Panc1 (cell line): Measurements from ENCODE around the gene SLC35F5. TPM values are rescaled to one million over a fixed set of nuclear protein-coding genes. Genes with fewer than 3 reads are reported as not detected.
A peak's percentile ranks its signal among the peaks of the same experiment; 100 is the strongest.

Experiments
- ATAC-seq: fragments of 200-7000 bp; cut with Tn5 transposase; 2 replicates; pipeline ENCODE4 v1.9.1; 2020; ENCODE audit warnings: mild to moderate bottlenecking, moderate library complexity
- BruUV-seq: library from RNA; stranded (reverse); fragments of 400-500 nt; replicated peaks from 2 replicates; lab custom pipeline; 2021; lab: Mats Ljungman, UMichigan
- CTCF ChIA-PET: fragments of 300-600 bp; sonication (Branson Sonifier 250); formaldehyde crosslinking; loops from one replicate; lab custom pipeline; 2022; ENCODE audit warnings: antibody characterized with exemption; lab: Charles Lee
- POLR2A ChIA-PET: fragments of 300-600 bp; sonication (Branson Sonifier 250); formaldehyde crosslinking; loops from one replicate; lab custom pipeline; 2022; ENCODE audit warnings: antibody characterized with exemption; lab: Charles Lee
- DNase-seq: peaks from one replicate; pipeline ENCODE4 v3.0.0-alpha.2; 2010; ENCODE audit warnings: low read depth, low spot score
- H3K27ac ChIP-seq: 2 replicates; pipeline ENCODE4 v1.5.1; 2011; ENCODE audit warnings: mild to moderate bottlenecking, low read length, inconsistent platforms
- H3K27me3 ChIP-seq: fragments of 200-500 bp; sonication (Bioruptor generic); 2 replicates; pipeline ENCODE4 v1.6.0; 2014; ENCODE audit warnings: low read length, inconsistent platforms; ENCODE audit not compliant: control insufficient read depth, insufficient read depth
- H3K36me3 ChIP-seq: fragments of 200-500 bp; sonication (Bioruptor generic); 2 replicates; pipeline ENCODE4 v1.5.1; 2014; ENCODE audit warnings: inconsistent platforms, mild to moderate bottlenecking, low read length, moderate library complexity; ENCODE audit not compliant: control insufficient read depth, insufficient read depth
- H3K4me1 ChIP-seq: 2 replicates; pipeline ENCODE4 v1.5.1; 2011; ENCODE audit warnings: inconsistent platforms, mild to moderate bottlenecking, low read length, moderate library complexity; ENCODE audit not compliant: control insufficient read depth, insufficient read depth
- H3K4me3 ChIP-seq, 2 experiments: 2 replicates each; pipeline ENCODE4 v1.5.1; 2011 to 2012; ENCODE audit warnings: low read depth in 2 of 2, low read length in 2 of 2, mild to moderate bottlenecking in 2 of 2, inconsistent platforms in 1 of 2, moderate library complexity in 1 of 2
- H3K9me3 ChIP-seq: fragments of 200-500 bp; sonication (Bioruptor generic); 2 replicates; pipeline ENCODE4 v1.5.1; 2014; ENCODE audit warnings: low read depth, mild to moderate bottlenecking, inconsistent platforms, low read length, moderate library complexity; ENCODE audit not compliant: control insufficient read depth, insufficient read depth
- CTCF ChIP-seq: fragments of 450-650 bp; IDR thresholded peaks from 2 replicates; pipeline ENCODE4 v1.5.1; 2017; ENCODE audit warnings: mild to moderate bottlenecking
- POLR2AphosphoS5 ChIP-seq: IDR thresholded peaks from 2 replicates; pipeline ENCODE4 v1.6.1; 2012; ENCODE audit warnings: mild to moderate bottlenecking, low read depth, low read length, moderate library complexity
- REST ChIP-seq, 2 experiments: IDR thresholded peaks; 2 replicates each; pipeline ENCODE4 v1.6.1; 2011 to 2012; ENCODE audit warnings: low read depth in 2 of 2, control low read depth in 1 of 2, low read length in 1 of 2, mild to moderate bottlenecking in 1 of 2, moderate library complexity in 1 of 2; ENCODE audit not compliant: insufficient read depth in 1 of 2
- SIN3A ChIP-seq: IDR thresholded peaks from 2 replicates; pipeline ENCODE4 v1.6.1; 2012; ENCODE audit warnings: low read depth, mild to moderate bottlenecking, low read length, moderate library complexity, borderline replicate concordance; ENCODE audit not compliant: insufficient read depth
- TCF7L2 ChIP-seq: IDR thresholded peaks from 2 replicates; pipeline ENCODE4 v1.6.1; 2011; ENCODE audit warnings: mild to moderate bottlenecking, low read depth, low read length, inconsistent platforms
- in situ Hi-C: cut with HindIII; loops from 2 replicates; pipeline ENCODE4 v1.10.0; 2016; ENCODE audit warnings: low sequenced_read_pairs, low pct_unique_long_range_greater_than_20kb
- intact Hi-C: fragments of 100-400 bp; cut with micrococcal nuclease; formaldehyde crosslinking; loops from one replicate; pipeline ENCODE4 v1.10.0; 2022; ENCODE audit not compliant: unreplicated experiment
- total RNA-seq: library from RNA; stranded (reverse); gene quantifications from one replicate; pipeline ENCODE4 v1.2.1, GENCODE V29; 2021; ENCODE audit not compliant: unreplicated experiment

SLC35F5 gene
- total RNA-seq, 1 experiment from 2014 or later: 89.8 TPM

- DNase-seq (no peak), ATAC-seq (no peak)
- Histone ChIP-seq H3K27me3 (no peaks in the 10 kb centered on the region), H3K9me3 (no peaks in the 10 kb centered on the region), H3K27ac (no peak overlapping the region), H3K36me3 (peaks cover 31% of the 10 kb centered on the region), H3K4me1 (no peaks in the 10 kb centered on the region), H3K4me3 (no peak overlapping the region)
- in situ Hi-C loops: no loop called here
- TSS peak; percentile 2 for BruUV-seq
- TF ChIP-seq CTCF (no peak), REST (IDR thresholded peaks at IDR 0.05; ENCODE audit: insufficient read depth in 1 of 2, low read depth in 2 of 2, low read length in 1 of 2) (no peak), POLR2AphosphoS5 (no peak), SIN3A (no peak), TCF7L2 (no peak)
- CTCF ChIA-PET: no interaction called here
- intact Hi-C loops: no loop called here
- POLR2A ChIA-PET: no interaction called here
These were observed 16.6 kb downstream of the SLC35F5 start for GRCh38 chr2:113739849-113740248.

- no peaks in the 10 kb centered on the region for H3K4me1 ChIP-seq
- ChIA-PET POLR2A (no interaction called here), CTCF (no interaction called here)
- no peaks in the 10 kb centered on the region for H3K9me3 ChIP-seq
- peaks cover 17% of the 10 kb centered on the region; the same call in 1 of the 2 replicates for H3K36me3 ChIP-seq
- intact Hi-C loops: no loop called here
- in situ Hi-C loops: no loop called here
- ATAC-seq (no peak), DNase-seq (no peak)
- H3K27me3 ChIP-seq: no peaks in the 10 kb centered on the region
- H3K4me3 ChIP-seq: no peak overlapping the region
- no peak overlapping the region for H3K27ac ChIP-seq
- BruUV-seq: no TSS peak
- TF ChIP-seq SIN3A (no peak), POLR2AphosphoS5 (no peak), TCF7L2 (no peak), REST (IDR thresholded peaks at IDR 0.05; ENCODE audit: insufficient read depth in 1 of 2, low read depth in 2 of 2, low read length in 1 of 2) (no peak), CTCF (no peak)
These were observed 22.3 kb downstream of the SLC35F5 start for GRCh38 chr2:113734185-113734584.
